Activated T-helper 1 cell treated with anti-CD3 and anti-CD28 coated beads, Interleukin-12 subunit alpha, Interleukin-12 subunit beta, Interleukin-2, Interleukin-4 antibody, amounts not matched to agents 30 ng/mL and 10 ng/mL and 1 ng/mL, durations not matched to agents 14 hours and 24 hours and 36 hours (primary cell): ENCODE results near the gene CAMK2B. TPM values are rescaled to one million over a fixed set of nuclear protein-coding genes. Genes with fewer than 3 reads are reported as not detected.

Experiments
- DNase-seq: peaks from one replicate; pipeline ENCODE4 v3.0.0; 2021; ENCODE audit warnings: low spot score
- H3K27ac Mint-ChIP-seq: one replicate; pipeline ENCODE4 v1.8.0; 2021; ENCODE audit warnings: mild to moderate bottlenecking, mixed read lengths
- H3K27me3 Mint-ChIP-seq: one replicate; pipeline ENCODE4 v1.8.0; 2022; ENCODE audit warnings: mild to moderate bottlenecking, moderate library complexity, mixed read lengths; ENCODE audit not compliant: insufficient read depth
- H3K36me3 Mint-ChIP-seq: one replicate; pipeline ENCODE4 v1.8.0; 2021; ENCODE audit warnings: low read depth, mixed read lengths
- H3K4me1 Mint-ChIP-seq: one replicate; pipeline ENCODE4 v1.8.0; 2021; ENCODE audit warnings: low read depth, mixed read lengths
- H3K4me3 Mint-ChIP-seq: one replicate; pipeline ENCODE4 v1.8.0; 2021; ENCODE audit warnings: mild to moderate bottlenecking, moderate library complexity, mixed read lengths
- H3K9me3 Mint-ChIP-seq: one replicate; pipeline ENCODE4 v1.8.0; 2021; ENCODE audit warnings: mixed read lengths
- intact Hi-C: fragments of 100-400 bp; cut with micrococcal nuclease; formaldehyde crosslinking; loops from one replicate; pipeline ENCODE4 v1.15.1; 2024
- total RNA-seq: library from RNA; stranded (reverse); gene quantifications from 2 replicates; pipeline ENCODE4 v1.2.3, GENCODE V29; 2022

The CAMK2B gene
- total RNA-seq, 1 donor from 2014 or later: 0.47 TPM

DNA sequence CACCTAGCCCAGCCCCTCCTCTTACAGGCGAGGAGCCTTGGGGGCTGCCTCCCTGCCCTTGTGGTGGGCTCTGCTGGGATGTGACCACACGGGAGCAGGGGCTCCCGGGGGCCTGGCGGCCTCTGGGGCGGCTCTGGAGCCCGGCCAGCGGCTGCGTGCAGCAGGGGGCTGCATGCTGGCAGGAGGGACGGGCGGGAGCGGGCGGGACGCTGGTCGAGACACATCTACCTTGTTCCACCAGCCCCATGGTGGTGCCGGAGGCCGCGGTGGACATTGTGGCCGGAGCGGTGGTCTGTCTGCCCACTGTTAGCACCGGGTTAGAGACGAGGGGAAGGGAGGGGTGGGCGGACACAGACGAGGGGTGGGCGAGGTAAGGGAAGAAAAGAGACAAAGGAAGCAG is 86.0 kb downstream of the CAMK2B start:
- H3K4me3 Mint-ChIP-seq: no peak overlapping the region
- H3K36me3 Mint-ChIP-seq: no peaks in the 10 kb centered on the region
- no peak overlapping the region for H3K27ac Mint-ChIP-seq
- H3K4me1 Mint-ChIP-seq: no peaks in the 10 kb centered on the region
- intact Hi-C loops: no loop called here
- H3K9me3 Mint-ChIP-seq: no peaks in the 10 kb centered on the region
- no peaks in the 10 kb centered on the region for H3K27me3 Mint-ChIP-seq
- DNase-seq: no peak

DNA sequence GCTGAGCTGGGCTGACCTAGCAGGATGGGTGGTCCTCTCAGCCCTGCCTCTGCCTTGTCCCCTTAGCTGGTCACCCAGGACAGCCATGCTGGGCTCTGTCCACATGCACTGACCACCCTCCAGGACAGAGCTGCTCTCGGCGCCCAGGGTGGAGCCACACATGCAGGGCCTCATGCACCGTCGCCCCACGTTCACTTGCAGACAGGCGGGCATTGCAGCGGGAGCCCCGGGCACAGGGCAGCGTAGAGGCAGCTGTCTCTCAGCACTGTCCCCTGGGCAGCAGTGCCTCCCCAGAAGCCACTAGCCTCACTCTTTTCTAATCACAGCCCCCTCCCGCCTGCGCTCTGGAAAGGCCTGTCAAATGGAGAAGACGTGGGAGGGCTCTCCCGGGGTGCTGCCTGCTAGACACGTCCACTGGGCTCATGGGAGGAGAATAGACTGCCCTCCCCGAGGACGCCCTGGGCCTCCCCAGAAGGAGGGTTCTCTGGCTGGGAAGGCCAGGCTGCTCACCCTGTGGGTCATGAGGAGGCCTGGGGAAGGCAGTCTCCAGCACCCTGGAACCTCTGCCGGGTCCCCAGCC is 87.2 kb downstream of the CAMK2B start:
- DNase-seq: no peak
- no peaks in the 10 kb centered on the region for H3K9me3 Mint-ChIP-seq
- intact Hi-C loops: no loop called here
- no peaks in the 10 kb centered on the region for H3K27me3 Mint-ChIP-seq
- H3K27ac Mint-ChIP-seq: no peak overlapping the region
- H3K4me3 Mint-ChIP-seq: no peak overlapping the region
- no peaks in the 10 kb centered on the region for H3K4me1 Mint-ChIP-seq
- no peaks in the 10 kb centered on the region for H3K36me3 Mint-ChIP-seq

DNA sequence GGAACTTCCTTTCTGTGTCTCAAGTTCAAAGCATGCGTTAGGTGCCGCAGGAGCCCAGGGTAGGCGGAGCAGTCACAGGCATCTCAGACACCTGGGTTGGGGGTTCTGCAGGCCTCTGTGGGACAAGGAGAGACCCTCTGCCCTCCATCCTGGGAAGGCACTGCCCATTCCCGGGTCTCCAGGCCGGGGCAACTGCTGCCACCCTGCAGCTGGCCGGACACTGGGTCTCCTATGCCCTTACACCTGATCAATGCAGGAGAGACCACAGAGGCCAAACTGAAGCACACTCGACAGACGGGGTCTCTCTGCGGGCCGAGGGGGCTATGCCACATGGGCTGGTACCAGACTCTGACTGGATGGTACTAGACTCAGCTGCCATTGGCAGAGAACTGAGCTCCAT is 87.7 kb downstream of the CAMK2B start:
- H3K27me3 Mint-ChIP-seq: no peaks in the 10 kb centered on the region
- no peaks in the 10 kb centered on the region for H3K4me1 Mint-ChIP-seq
- no peak overlapping the region for H3K27ac Mint-ChIP-seq
- intact Hi-C loops: no loop called here
- DNase-seq: no peak
- no peak overlapping the region for H3K4me3 Mint-ChIP-seq
- H3K36me3 Mint-ChIP-seq: no peaks in the 10 kb centered on the region
- no peaks in the 10 kb centered on the region for H3K9me3 Mint-ChIP-seq

DNA sequence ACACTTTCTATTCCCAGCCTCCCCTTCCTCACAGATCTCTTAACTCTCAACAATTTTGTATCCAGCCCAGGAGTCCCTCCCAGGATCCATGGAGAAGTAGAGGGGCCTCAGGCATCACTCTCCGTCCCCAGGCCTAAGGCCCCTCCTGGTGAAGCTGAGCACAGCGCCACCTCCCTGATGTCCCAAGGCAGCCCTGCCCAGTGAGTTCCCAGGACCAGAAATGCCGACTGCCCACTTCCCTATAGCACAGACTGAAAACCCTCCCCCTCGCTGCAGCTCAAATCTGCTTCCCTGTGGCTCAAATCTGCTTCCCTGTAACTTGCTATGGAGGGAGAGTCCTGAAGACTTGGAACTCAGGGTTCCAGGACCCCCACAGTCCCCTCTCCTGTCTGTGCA is 89.1 kb downstream of the CAMK2B start:
- Mint-ChIP-seq H3K27ac (no peak overlapping the region), H3K27me3 (no peaks in the 10 kb centered on the region), H3K36me3 (no peaks in the 10 kb centered on the region), H3K4me1 (no peaks in the 10 kb centered on the region), H3K4me3 (no peak overlapping the region), H3K9me3 (no peaks in the 10 kb centered on the region)
- intact Hi-C loops: no loop called here
- DNase-seq: no peak

DNA sequence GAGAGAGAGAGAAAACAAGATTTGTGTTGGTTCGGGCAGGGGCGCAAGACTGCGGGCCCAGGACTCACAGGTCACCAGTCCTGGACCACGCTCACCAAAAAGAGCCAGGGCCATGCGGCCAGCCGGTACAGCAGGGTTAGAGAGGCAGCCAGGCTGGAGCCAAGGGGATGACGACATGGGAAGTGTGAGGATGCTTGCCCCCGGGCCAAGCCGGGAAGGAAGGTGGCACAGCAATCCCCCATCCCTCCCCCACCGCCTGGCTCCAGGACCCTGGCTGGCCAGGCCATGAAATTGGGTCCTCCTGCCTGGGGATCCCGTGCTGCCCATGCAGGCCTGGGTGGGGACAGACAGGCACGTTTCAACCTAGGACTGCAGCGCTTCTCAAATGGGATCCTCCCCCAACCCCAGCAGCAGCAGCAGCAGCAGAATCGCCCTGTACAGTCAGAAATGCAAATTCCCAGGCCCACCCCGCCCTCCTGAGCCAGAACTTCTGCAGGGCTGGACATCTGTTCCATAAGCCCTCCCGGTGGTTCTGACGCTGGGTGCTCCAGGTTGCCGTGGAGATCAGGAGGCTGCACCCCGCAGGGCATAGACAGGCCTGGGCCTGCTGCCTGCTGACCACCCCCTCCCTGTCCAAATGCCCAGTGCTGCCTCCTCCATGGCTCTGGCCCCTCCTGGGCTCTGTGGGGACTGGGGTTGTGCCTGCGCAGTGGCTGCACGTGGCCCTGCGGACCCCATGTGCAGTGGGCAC is 89.6 kb downstream of the CAMK2B start:
- H3K27ac Mint-ChIP-seq: no peak overlapping the region
- no peak overlapping the region for H3K4me3 Mint-ChIP-seq
- H3K9me3 Mint-ChIP-seq: no peaks in the 10 kb centered on the region
- no peaks in the 10 kb centered on the region for H3K36me3 Mint-ChIP-seq
- no peaks in the 10 kb centered on the region for H3K27me3 Mint-ChIP-seq
- H3K4me1 Mint-ChIP-seq: no peaks in the 10 kb centered on the region
- intact Hi-C loops: no loop called here
- no peak for DNase-seq

DNA sequence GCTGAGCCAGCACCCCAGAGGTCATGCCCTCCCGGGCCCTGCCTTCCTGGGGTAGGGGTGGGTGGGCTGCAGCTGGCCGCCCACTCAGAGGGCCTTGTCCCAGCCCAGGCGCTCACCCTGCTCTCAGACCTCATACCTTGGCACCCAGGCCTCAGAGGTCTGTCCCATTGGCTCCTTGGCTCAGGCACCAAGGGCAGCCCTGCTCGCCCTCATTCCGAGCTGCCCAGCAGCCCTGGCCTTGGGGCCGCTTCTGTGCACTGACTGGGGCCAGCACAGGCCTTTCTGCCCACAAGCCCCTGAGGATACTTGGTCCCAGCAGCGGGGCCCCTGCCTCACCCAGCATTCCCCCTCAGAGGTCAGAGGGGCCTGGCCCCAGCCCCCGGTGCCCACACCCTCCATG is 90.3 kb downstream of the CAMK2B start:
- intact Hi-C loops: no loop called here
- Mint-ChIP-seq H3K36me3 (no peaks in the 10 kb centered on the region), H3K4me3 (no peak overlapping the region), H3K27ac (no peak overlapping the region), H3K9me3 (no peaks in the 10 kb centered on the region), H3K4me1 (no peaks in the 10 kb centered on the region), H3K27me3 (no peaks in the 10 kb centered on the region)
- no peak for DNase-seq

DNA sequence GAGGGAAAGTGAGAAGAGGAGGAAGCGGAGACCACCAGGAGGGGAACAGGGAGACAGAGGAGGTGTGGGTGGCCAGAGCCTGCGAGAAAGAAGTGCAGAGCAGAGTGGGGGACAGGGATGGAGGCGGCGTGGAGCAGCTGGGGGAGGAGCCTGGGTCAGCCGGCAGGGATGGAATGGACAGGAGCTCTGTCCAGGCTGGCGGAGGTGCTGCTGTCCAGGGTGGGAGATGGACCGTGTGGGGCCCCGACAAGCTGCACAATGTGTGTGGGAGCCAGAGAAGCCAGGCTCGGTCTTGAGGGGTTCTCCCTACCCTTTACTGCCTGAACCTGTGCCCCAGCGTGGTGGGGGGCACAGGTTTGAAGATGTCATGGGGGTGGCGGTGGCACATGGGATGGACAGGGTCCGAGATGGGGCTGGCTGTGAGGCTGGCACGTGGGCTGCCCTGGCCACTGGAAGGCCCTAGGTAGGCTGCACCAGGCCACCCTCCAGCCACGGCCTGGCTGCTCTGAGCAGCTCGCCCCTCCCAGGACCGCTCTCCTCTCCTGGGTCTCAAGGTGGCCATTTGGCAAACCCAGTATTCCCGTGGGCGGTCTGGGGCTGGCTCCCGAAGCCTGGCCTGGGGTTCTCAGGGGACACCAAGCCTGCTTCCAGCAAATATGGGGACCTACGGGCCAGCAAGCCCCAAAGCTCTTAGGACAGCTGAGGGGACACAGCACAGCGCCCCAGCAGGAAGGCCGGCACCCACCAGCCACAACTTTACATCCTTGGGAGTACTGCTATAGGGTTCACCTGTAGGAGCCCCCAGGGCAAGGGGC is 92.3 kb downstream of the CAMK2B start:
- Mint-ChIP-seq H3K4me1 (no peaks in the 10 kb centered on the region), H3K4me3 (no peak overlapping the region), H3K36me3 (no peaks in the 10 kb centered on the region), H3K27me3 (no peaks in the 10 kb centered on the region), H3K27ac (no peak overlapping the region), H3K9me3 (no peaks in the 10 kb centered on the region)
- no peak for DNase-seq
- intact Hi-C loops: no loop called here

DNA sequence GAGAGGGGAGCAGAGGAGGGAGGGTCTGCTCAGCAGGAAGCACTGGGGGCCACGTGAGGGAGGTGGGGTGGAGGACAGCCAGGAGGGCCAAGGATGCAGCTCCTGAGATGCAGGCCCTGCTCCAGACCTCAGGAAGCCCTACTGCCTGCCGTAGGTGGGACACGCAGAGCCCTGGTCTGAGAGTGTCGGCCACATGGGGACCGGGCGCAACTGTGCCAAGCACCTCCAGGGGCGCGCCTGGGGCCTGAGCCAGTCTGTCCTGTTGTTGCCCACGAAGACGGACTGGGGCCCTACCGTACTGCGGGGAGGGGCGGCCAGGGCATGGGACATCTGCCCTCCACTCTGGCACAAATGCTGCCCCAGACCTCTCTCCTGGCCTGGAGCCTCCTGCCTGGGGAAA is 93.0 kb downstream of the CAMK2B start:
- intact Hi-C loops: no loop called here
- no peaks in the 10 kb centered on the region for H3K4me1 Mint-ChIP-seq
- no peaks in the 10 kb centered on the region for H3K27me3 Mint-ChIP-seq
- no peak overlapping the region for H3K4me3 Mint-ChIP-seq
- DNase-seq: no peak
- no peak overlapping the region for H3K27ac Mint-ChIP-seq
- no peaks in the 10 kb centered on the region for H3K36me3 Mint-ChIP-seq
- H3K9me3 Mint-ChIP-seq: no peaks in the 10 kb centered on the region

DNA sequence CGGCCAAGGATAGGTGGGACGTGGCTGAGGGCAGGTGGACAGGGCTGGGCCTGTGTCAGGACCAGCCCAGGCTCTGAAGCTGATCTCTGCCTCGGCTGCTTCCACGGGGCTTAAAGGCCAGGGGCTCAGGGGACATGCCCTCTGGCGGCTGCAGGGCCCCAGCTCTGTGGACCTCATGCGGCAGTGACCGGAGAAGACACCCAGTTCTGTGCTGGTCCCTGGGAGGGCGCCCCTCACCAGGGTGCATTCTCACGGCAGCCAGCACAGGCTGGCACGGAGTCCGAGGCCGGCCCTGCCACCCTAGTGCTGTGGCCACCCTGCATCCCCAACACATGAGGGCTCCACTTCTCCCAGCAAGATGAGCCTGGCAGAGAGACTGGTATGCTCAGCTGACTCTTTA is 94.3 kb downstream of the CAMK2B start:
- Mint-ChIP-seq H3K27me3 (no peaks in the 10 kb centered on the region), H3K27ac (no peak overlapping the region), H3K4me3 (no peak overlapping the region), H3K4me1 (no peaks in the 10 kb centered on the region), H3K9me3 (no peaks in the 10 kb centered on the region), H3K36me3 (no peaks in the 10 kb centered on the region)
- DNase-seq: no peak
- intact Hi-C loops: no loop called here

DNA sequence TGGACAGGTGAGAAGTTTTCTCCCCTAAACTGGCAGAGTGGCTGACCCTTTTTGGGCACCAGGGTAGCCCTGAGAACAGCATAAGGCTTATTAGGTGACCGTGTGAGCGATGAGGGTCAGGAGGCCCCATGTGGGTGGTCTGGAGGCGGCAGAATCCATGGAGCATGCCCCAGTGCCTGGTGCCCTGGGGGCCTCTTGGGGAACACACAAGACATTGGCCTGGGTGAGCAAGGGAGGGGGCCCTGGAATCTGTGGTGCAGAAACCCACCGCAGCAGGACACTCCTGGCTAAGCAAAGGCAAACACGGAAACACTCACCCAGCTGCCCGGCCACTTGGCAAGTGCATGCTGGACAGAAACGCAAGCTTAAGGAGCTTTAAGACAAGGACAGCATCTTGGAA is 95.1 kb downstream of the CAMK2B start:
- Mint-ChIP-seq H3K4me1 (no peaks in the 10 kb centered on the region), H3K4me3 (no peak overlapping the region), H3K27me3 (no peaks in the 10 kb centered on the region), H3K36me3 (no peaks in the 10 kb centered on the region), H3K27ac (no peak overlapping the region), H3K9me3 (no peaks in the 10 kb centered on the region)
- intact Hi-C loops: no loop called here
- DNase-seq: no peak

DNA sequence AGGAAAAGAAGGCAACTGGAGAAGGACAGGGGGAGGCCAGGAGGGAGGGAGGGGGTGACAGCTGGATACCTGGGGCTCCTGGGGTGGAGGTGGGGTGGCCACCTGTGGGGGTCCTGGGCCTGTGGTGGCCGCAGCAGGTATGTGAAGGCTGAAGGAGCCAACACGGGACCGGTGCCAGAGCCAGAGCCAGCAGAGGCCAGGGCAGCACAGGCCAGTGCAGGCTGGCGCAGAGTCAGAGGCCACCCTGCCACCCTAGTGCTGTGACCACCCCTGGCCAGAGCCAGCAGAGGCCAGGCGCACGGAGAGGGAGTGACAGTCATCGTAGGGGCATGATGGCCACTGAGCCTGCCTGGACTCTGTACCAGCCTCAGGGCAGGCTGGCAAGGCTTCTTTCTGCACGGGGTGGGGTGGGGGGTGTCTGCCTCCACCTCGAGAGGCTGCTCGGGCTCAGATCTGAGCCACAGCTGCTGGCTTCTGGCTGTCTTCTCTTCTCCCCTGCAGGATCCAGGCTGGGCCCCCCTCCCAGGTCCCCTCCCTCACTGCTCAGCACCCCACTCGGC is 95.8 kb downstream of the CAMK2B start:
- H3K4me3 Mint-ChIP-seq: no peak overlapping the region
- no peaks in the 10 kb centered on the region for H3K4me1 Mint-ChIP-seq
- DNase-seq: no peak
- intact Hi-C loops: no loop called here
- H3K27me3 Mint-ChIP-seq: no peaks in the 10 kb centered on the region
- H3K9me3 Mint-ChIP-seq: no peaks in the 10 kb centered on the region
- H3K27ac Mint-ChIP-seq: no peak overlapping the region
- no peaks in the 10 kb centered on the region for H3K36me3 Mint-ChIP-seq

DNA sequence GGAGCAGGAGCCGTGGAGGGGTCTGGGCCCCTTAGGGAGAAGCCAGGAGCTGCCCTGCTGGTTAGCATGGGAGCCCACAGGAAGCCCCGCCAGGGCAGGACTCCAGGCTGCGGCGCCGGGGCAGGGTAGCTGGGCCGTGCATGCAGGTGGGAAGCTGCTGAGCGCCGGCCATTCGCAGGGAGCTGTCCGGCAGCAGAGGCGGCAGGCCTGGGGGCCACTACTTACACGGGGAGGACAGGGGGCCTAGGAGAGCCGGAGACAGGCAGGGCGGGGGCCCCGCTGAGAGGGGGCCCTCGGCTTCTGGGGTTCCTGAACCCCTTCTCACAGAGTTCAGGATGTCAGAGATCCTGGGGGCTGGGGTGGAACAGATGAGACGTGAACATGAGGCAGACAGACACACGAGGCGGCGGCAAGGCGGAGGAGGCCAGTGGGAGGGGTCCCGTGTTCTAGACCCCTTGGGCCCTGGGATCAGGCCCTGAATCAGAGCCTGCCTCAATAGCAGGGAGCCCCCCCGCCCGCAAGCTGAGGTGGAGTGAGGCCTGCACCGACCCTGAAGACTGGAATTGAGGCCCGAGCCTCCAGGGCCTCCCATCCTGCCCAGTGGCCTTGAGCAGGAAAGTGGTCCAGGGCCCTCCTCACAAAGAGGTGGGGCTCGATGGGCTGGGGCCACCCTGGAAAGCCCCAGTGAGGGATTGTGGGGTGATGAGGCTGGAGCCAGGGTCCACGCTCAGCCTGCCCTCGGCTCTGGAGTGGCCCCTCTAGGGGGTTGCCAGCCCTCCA is 96.6 kb downstream of the CAMK2B start:
- DNase-seq: no peak
- H3K27me3 Mint-ChIP-seq: no peaks in the 10 kb centered on the region
- H3K27ac Mint-ChIP-seq: no peak overlapping the region
- H3K4me1 Mint-ChIP-seq: no peaks in the 10 kb centered on the region
- H3K4me3 Mint-ChIP-seq: no peak overlapping the region
- intact Hi-C loops: no loop called here
- H3K9me3 Mint-ChIP-seq: no peaks in the 10 kb centered on the region
- no peaks in the 10 kb centered on the region for H3K36me3 Mint-ChIP-seq
